HG02588 (cell line): ENCODE measurements around the gene CHMP6.

Experiments
- ATAC-seq: cut with Tn5 transposase; IDR thresholded peaks from one replicate; pipeline ENCODE4 v1.9.1; 2021; ENCODE audit warnings: mild to moderate bottlenecking, moderate library complexity; ENCODE audit not compliant: unreplicated experiment

Gene CHMP6

DNA sequence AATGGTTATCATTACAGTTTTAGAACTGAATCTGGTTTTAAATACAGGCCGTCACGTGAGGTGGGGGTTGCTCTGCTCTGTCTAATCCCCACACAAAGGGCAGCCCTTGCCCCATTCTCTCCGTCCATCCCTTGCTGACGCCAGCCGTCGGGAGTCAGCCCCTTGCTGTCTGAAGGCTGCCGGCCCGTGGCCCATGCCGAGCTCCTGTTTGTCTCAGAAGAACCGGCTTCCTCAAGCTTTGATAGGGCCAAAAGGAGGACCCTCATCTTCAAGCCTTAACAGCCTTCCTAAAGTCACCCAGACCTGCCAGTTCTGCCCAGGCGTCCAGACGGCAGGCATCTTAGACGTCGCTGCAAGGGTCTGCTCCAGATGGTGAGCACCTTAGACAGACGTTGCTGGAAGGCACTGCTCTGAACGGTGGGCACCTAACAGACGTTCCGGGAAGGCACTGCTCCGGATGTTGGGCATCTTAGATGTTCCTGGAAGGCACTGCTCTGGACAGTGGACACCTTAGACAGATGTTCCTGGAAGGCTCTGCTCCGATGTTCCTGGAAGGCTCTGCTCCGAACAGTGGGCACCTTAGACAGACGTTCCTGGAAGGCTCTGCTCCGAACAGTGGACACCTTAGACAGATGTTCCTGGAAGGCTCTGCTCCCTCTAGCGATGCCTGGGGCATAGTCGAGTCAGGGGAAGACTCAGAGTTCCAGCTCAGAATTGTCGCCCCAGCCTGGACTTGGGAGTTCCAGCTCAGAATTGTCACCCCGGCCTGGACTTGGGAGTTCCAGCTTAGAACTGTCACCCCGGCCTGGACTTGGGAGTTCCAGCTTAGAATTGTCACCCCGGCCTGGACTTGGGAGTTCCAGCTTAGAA lies 35.1 kb upstream of the CHMP6 start:
- no peak for ATAC-seq

DNA sequence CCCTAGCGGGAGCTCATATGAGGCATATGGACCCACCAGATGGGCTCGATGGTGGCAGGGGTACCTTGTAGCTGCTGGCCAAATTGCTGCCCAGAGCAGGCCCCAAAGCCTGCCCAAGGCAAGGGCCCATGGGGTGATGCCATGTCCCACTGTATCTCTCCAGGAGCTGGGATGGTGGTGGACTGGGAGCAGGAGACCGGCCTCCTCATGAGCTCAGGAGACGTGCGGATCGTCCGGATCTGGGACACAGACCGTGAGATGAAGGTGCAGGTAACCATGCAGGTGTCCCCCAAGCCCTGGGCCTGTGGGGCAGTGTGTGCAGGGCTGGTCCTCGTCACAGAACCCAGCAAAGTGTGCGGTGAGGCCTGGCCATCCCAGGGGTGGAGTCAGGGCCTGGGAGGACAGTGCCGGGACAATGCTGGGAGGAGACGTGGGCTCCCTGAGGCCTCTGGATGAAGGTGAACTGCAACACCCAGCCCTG lies 34.1 kb upstream of the CHMP6 start:
- no peak for ATAC-seq

DNA sequence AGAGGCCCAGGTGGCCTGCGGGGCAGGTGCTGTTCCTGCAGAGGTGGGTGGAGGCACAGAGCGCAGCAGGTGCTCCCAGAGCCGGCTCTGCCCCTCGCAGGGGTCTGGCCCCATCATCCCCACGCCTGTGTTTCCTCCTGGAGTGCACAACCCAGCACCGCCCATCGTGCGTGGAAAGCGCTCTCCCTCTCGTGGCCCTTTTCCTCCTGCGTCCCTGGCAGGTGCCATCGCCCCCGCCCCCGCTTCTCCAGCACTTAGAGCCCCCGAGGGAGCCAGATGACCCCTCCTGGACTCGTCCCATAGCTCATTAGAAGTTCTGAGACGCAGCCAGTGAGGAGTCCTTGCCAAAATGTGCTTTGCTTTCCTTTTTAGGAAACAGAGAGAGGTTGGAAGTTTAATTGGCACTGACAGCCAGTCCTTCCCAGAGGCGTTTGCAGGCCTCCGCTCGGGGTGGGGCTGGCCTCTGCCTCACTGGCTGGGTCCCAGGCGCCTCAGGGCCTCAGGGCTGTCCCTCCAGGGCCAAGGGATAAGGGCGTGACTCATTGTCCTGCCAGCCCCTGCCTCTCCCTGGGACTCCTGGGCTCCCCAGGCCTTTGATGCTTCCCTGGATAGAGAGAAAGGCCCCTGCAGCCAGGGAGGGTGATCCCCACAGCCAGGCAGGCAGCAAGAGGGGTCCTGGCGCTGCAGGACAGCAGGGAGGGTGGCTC lies 32.2 kb upstream of the CHMP6 start:
- ATAC-seq, result no peak

DNA sequence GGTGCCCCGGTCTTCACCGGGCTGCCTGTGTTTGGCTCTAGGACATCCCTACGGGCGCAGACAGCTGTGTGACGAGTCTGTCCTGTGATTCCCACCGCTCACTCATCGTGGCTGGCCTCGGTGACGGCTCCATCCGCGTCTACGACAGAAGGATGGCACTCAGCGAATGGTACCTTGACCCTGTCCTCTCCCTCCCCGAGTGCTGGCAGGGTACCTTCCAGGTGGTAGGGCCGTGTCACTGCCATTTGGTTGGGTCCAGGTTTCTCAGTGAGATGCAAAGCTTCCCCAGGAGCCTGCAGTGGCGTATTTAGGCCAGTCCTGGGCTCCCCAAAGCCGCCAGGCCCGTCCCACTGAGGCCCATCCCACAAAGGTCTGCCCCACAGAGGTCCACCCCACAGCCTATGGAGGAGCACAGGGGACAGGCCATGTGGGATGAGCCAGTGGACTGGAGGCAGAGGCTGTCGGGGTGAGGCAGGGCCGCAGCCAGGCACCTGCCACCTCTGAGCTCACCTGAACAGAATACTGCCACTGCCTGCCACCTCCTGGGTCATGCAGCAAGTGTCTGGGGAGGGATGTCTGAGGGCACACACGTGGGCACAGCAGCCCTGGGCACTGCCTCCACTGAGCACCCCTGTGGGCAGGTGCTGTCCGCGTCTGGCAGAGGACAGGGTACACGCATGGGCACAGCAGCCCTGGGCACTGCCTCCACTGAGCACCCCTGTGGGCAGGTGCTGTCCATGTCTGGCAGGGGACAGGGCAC lies 31.4 kb upstream of the CHMP6 start:
- no peak for ATAC-seq

DNA sequence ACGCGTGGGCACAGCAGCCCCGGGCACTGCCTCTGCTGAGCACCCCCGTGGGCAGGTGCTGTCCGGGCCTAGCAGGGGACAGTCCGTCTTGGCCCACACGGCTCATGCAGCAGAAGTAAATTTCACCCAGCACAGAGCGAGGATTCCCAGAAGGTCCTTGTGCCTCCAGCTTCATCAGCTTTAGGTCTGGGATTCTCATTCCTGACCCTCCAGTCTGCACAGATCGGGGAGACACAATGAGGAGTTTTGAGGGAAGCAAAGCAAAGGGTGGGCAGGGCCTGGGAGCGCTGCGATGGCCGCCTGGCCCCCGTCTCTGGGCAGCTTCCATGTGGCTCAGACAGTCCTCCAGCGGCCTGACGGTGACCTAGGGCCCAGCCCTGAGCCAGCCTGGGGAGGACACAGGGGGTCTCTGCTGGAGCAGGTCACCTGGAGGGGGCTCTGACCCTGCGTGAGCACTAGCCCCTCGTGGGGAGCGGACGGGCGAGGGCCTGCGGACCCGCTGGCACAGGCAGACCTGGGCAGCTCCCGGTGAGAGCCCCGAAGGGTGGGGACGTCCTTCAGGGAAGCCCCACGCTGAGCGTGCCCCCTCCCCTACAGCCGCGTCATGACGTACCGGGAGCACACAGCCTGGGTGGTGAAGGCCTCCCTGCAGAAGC lies 30.7 kb upstream of the CHMP6 start:
- ATAC-seq, result no peak

DNA sequence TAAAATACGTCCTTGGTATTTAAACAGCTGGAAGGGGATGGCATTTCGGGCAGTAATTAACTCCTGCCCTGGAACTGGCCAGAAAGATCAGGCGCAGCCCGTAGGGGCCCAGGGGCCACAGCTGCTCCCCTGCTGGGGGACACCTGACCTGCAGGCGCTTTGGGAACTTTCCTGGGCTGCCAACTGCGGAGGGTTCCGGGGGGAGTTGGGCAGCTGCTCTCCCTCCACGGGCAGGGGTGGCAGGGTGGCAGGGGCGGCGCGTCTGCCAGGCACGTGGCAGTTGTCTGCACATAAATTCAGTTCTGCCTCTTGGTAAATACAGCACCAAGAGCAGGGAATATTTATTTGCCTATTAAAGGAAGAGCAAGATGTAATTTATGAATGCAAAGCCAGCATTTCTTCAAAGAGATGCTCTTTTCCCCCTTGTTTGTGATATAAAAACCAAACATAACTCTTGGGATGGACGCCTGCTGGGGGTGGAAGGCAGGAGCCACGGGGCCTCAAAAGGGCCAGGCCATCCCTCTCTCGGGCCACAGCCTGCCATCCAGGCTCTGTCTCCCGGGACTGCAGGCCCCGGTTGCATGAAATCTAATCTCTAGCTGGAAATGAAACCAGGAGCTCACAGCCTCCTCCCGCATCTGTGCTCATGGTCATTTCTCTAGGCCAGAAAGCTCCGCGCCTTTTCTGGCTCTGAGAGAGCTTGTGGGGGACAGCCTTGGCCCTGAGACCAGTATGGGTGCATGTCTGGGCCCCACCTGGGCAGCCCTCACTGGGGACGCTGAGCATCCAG lies 29.9 kb upstream of the CHMP6 start:
- no peak for ATAC-seq

DNA sequence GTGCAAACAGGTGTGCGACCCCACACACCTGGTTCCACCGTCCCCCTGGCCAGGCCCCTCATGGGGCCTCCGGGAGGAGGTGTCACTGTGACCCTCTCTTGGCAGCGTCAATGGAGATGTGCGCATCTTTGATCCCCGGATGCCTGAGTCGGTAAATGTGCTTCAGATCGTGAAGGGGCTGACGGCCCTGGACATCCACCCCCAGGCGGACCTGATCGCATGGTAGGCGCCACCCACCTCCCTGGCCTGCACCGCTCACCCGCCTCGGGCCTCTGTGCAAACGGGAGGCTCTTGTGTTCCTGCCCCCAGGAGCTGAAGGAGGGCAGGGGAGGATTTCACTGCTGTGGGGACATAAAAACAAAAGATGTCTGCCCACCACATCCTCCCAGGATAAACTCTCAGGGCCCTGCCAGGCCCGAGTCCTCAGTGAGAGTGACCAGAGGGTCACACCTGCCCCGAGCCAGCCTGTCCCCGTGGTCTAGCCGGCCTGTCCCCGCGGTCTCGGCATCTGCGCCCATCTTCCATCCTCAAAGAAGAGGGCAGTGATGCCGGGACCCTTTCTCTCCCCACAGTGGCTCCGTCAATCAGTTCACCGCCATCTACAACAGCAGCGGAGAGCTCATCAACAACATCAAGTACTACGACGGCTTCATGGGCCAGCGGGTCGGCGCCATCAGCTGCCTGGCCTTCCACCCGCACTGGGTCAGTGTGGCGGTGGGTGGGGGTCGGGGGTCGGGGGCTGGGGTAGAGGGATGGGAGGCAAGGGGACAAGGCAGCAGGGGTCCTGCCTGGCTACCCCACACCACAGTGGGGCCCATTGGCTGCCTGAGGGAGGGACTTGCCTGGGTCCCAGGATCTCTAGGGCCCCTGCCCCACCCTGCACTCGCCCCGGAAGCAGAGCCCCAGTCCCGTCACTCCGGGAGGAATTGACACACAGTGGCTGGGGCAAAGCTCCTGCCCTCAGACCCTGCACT lies 29.0 kb upstream of the CHMP6 start:
- ATAC-seq, result no peak

DNA sequence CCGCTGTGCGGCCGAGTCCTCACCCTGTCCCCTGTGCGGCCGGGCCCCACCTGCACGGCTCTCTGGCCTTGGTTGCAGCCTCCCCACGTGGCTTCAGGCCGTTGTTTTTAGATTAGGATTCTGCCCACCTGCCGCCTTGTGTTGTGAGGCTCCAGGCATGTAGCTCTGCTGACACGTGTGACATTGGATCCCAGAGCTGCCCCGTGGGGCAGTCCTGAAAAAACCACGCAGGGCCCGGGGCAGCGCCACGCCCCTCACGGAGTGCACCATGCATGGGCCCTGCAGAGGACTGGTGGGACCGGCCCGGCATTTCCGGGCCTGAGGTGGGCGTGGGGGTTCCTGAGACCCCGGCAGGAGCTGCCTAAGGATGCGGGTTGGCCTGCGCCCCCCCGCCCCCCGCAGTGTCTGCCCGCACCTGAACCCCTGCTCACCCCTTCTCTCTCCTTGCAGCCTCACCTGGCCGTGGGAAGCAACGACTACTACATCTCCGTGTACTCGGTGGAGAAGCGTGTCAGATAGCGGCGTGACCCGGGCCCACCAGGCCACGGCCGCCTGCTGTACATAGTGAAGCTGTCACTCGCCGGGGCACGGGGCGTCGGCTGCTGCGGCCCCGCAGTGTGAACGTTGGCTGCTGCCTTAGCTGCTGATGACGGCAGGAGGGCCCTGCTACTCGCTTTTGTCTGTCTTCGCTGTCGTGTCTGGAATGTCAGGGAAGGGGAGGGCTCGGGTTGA lies 27.7 kb upstream of the CHMP6 start:
- ATAC-seq, result no peak

DNA sequence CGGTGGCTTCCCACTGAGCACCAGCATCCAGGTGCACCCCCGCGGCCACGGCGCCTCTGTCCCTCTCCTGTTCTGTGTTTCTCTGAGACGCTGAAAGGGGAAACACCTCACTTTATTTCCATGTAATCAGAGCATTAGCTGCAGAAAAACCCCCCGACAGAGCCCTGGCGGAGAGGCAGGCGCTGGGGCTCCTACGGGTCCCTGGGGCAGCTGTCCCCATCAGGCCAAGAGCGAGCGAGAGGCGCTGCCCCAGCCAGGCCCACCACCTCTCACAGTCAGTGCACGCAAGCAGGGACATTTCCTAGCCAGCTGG lies 27.1 kb upstream of the CHMP6 start:
- no peak for ATAC-seq

DNA sequence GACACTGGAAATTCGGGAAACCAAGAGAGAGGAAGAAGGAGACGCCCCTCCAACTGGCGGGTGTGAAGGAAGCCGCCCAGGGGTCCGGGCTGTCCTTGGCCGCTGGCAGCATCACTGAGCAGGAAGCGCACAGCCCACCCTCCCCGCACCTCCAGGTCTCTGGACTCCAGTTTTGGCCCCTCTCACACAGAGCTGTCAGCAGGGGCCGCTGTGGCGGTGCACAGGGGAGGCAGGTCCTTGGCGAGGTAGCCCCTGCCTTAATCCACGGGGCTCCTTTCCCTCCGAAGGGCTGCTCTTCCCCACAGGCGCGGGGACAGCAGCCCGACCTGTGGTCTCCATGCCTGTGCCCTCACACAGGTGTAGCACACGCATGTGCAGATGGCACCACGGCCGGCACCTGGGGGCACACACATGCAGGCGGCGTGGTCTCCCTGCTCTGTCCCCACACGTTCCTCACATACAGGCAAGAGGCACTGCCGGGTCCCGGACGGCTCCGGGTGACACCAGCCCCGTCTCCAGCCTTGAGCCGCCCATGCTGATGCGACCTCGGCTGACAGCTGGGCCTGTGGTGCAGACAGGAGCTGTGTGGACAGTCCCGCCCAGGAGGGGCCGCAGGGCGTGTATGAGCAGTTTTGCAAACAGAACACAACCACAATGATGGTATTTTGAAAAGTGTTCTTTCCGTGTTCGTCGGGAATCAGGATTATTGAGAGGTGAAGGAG lies 26.6 kb upstream of the CHMP6 start:
- no peak for ATAC-seq

DNA sequence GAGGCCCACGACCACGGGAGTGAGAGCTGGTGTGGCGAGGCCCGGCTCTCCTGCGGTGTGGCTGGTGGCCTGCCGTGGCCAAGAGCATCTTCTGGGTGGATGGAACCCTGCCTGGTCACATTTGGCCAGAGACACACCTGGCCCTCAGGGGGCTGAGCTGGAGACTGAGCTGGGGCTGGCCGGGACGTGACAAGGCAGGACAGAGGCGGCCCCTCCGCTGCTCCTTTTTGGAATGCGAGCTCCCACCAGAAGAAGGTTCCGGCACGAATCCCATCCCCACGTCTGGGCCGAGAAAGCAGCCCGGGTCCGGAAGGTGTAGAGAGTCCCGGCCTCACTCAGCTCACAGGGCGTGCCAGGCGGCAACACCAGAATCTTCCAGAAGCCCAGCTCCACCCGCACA lies 26.0 kb upstream of the CHMP6 start:
- ATAC-seq, result no peak

DNA sequence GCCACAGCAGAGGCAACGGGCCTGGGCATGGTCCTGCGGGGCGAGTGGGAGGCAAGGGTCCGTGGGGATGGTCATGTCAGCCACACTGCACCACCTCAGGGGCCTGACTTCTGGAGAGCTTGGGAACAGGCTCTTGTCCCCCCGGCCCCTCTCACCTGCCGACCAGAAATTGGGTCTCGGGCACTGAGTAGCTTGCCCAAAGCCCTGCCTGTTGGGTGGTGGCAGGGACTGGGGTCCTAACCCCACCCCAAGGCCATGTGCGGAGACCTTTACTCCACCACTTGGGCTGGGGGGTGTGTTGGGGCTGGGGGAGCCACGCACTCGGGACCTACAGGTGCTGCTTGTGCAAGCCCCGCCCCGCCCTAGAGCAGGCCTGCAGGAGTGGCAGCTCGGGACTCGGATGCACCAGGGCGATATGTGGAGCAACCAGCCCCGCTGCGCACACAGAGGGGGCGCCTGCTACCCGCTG lies 24.2 kb upstream of the CHMP6 start:
- no peak for ATAC-seq

DNA sequence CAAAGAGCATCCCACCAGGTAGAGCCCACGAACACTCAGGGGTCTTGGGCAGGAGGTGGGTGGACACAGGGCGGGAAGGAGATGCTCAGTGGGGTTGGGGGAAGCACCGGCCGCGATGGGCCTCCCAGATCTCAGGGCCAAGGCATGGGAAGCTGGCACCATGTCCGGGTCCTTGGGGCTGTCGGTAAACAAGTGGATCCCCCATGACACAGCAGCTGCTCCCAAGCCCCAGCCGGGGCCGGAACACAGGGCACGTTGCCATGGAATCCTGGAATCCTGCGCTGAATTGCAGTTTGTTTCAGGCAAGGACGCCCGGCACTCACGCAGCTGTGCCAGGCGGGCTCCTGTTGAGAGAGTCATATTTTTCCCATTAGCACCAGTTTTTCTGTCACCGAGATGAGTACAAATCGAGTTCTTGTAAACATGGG lies 23.0 kb upstream of the CHMP6 start:
- ATAC-seq, result no peak

DNA sequence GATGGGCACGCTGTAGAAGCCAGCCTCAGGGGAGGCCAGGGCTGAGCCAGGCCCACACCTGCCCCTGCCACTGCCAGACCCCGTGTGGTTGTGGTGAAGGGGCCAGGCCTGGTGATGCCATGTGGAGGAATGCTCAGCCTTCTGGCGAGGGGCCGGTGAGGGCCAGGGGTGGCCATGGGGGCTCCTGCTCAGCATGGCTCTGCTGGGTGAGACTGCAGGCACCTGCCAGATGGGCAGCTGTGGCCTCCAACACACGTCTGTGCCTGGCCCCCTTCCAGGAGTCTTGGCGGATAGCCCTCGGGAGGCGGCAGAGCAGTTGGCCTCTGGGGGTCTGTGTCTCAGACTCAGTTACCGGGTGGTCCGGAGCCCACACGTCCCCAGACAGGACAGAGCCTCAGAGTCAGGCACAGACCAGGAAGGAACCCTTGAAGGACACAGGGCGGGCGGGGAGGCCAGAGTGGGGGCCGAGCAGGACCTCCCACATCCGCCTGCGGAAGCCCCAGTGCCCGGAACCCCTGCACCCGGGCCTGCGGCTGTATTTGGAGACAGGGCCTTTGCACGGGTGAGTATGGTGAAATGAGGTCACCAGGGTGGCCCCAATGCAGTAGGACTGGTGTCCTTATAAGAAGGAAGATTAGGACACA lies 22.5 kb upstream of the CHMP6 start:
- ATAC-seq, result no peak

DNA sequence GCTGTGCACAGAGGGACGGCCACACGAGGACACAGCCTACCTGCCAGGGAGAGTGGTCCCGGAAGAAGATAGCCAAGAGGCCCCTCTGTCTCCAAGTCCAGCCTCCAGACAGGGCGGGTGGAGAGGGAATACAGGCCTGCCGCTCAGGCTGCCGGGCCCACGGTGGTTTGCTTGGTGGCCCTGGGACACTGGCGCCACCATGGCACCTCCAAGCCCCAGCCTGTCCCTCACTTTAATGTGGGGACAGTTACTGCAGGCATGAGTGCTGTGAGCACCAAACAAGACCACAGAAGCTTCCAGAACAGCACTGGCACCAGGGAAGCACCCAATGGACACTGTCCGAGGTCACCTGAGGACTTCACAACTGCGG lies 22.0 kb upstream of the CHMP6 start:
- ATAC-seq, result no peak

DNA sequence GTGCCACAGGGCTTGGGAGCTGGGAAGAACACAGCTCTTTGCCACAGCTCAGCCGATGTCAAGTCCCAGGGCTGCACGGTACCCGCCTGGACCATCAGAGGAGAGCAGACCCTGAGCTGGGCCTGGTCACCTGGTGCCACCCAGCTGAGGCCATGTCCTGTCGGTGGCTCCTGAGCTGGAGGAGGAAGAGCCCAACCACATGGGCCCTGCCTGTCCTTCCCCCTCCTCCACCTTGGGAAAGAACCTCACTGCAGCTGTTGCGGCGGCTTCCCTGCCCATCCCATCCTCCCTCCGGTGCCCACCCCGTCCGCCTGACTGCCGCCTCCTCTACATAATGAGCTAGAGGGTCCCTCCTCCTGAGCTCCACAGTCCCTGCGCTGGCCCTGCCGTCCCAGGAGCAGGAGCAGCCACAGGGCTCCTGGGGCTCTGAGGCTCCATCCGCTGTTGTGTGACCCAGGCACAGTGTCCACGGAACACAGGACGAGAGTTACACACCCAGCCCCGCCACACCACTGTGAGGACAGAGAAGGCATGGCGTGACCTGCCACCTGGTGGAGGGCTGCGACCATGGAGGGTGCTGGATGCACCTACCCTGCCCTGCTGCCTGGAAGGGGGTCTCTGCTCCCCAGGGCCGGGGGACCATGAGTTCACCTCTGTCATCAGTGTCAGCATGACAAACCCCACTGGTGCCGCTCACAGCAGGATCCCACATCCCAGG lies 21.4 kb upstream of the CHMP6 start:
- no peak for ATAC-seq
